Muscle of back (tissue), 11 donors: ENCODE data around the gene ARHGAP24. TPM values are rescaled to one million over a fixed set of nuclear protein-coding genes. Genes with fewer than 3 reads are reported as not detected.

ENCODE experiments used
- DNase-seq, 3 donors: peaks; one replicate each; pipeline versions ENCODE4 v3.0.0 to v3.0.0-alpha.2; 2013
- polyA plus RNA-seq, 10 donors: library from polyadenylated mRNA; unstranded; fragments of 120-200 nt; gene quantifications; one replicate each; pipeline ENCODE4 v1.2.1, GENCODE V29; 2013; ENCODE audit not compliant: insufficient read length in 10 of 10

Gene ARHGAP24
- polyA plus RNA-seq, 10 donors = 44.8 to 74.7 (median 55.1) TPM

GRCh38 chr4:85577307-85577706 is 102.4 kb downstream of the ARHGAP24 start:
- no peak for DNase-seq

GRCh38 chr4:85579942-85580341 is 105.0 kb downstream of the ARHGAP24 start:
- no peak for DNase-seq

- no peak for DNase-seq
These were observed 105.5 kb downstream of the ARHGAP24 start for GRCh38 chr4:85580489-85580888.

GRCh38 chr4:85587952-85588351 is 113.0 kb downstream of the ARHGAP24 start:
- DNase-seq = no peak

- no peak for DNase-seq
These were observed 116.6 kb downstream of the ARHGAP24 start for GRCh38 chr4:85591406-85592098.

- DNase-seq = no peak
These were observed 120.3 kb downstream of the ARHGAP24 start for GRCh38 chr4:85595098-85595775.

GRCh38 chr4:85595796-85596559 is 121.0 kb downstream of the ARHGAP24 start:
- DNase-seq = no peak

- DNase-seq = no peak
These were observed 124.0 kb downstream of the ARHGAP24 start for GRCh38 chr4:85598936-85599335.

- peak in 1 of 3 donors; percentile 16 for DNase-seq
These were observed 125.6 kb downstream of the ARHGAP24 start for GRCh38 chr4:85600501-85600900.

- no peak for DNase-seq
These were observed 128.7 kb downstream of the ARHGAP24 start for GRCh38 chr4:85603437-85604336.

- DNase-seq = no peak
These were observed 131.6 kb downstream of the ARHGAP24 start for GRCh38 chr4:85606505-85606904.

- DNase-seq = no peak
These were observed 132.7 kb downstream of the ARHGAP24 start for GRCh38 chr4:85607624-85608023.

GRCh38 chr4:85610450-85610849 is 135.5 kb downstream of the ARHGAP24 start:
- DNase-seq = no peak

GRCh38 chr4:85611661-85612060 is 136.7 kb downstream of the ARHGAP24 start:
- DNase-seq = no peak

- DNase-seq = no peak
These were observed 139.0 kb downstream of the ARHGAP24 start for GRCh38 chr4:85613901-85614300.

- no peak for DNase-seq
These were observed 141.0 kb downstream of the ARHGAP24 start for GRCh38 chr4:85615952-85616351.

GRCh38 chr4:85617202-85617601 is 142.3 kb downstream of the ARHGAP24 start:
- no peak for DNase-seq

- DNase-seq = no peak
These were observed 158.0 kb downstream of the ARHGAP24 start for GRCh38 chr4:85632981-85633380.

- DNase-seq = no peak
These were observed 162.8 kb downstream of the ARHGAP24 start for GRCh38 chr4:85637778-85638177.

GRCh38 chr4:85639946-85640345 is 165.0 kb downstream of the ARHGAP24 start:
- no peak for DNase-seq

GRCh38 chr4:85642356-85643100 is 167.6 kb downstream of the ARHGAP24 start:
- DNase-seq = no peak
